ENCODE measurements around the gene KLF11.
"Not testable (repeated sequence)": the region's sequence is repeated elsewhere in the genome, so short reads cannot be mapped to it uniquely, and the experiment has no call there.

The KLF11 gene

DNA sequence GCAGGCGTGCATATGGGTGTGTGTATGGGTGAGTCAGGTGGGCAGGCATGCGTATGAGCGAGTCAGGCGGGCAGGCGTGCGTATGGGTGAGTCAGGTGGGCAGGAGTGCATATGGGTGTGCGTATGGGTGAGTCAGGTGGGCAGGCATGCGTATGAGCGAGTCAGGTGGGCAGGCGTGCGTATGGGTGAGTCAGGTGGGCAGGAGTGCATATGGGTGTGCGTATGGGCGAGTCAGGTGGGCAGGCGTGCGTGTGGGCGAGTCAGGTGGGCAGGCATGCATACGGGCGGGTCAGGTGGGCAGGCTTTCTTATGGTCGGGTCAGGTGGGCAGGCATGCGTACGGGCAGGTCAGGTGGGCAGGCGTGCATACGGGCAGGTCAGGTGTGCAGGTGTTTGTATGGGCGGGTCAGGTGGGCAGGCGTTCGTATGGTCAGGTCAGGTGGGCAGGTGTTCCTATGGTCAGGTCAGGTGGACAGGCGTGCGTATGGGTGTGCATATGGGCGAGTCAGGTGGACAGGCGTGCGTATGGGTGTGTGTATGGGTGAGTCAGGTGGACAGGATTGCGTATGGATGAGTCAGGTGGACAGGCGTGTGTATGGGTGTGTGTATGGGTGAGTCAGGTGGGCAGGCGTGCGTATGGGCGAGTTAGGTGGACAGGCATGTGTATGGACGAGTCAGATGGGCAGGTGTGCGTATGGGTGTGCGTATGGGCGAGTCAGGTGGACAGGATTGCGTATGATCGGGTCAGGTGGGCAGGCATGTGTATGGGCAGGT is 28.7 kb upstream of the KLF11 start:
- DNase-seq (ENCODE audit: low read depth in 2 of 2), result no peak
- TF ChIP-seq, protein P1, sequence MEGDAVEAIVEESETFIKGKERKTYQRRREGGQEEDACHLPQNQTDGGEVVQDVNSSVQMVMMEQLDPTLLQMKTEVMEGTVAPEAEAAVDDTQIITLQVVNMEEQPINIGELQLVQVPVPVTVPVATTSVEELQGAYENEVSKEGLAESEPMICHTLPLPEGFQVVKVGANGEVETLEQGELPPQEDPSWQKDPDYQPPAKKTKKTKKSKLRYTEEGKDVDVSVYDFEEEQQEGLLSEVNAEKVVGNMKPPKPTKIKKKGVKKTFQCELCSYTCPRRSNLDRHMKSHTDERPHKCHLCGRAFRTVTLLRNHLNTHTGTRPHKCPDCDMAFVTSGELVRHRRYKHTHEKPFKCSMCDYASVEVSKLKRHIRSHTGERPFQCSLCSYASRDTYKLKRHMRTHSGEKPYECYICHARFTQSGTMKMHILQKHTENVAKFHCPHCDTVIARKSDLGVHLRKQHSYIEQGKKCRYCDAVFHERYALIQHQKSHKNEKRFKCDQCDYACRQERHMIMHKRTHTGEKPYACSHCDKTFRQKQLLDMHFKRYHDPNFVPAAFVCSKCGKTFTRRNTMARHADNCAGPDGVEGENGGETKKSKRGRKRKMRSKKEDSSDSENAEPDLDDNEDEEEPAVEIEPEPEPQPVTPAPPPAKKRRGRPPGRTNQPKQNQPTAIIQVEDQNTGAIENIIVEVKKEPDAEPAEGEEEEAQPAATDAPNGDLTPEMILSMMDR (IDR thresholded peaks at IDR 0.05; ENCODE audit: low read depth, low read length), result no peak
- H3K4me3 ChIP-seq (replicated peaks in 1 of 2; ENCODE audit: low read depth in 2 of 2, low read length in 2 of 2), result no peak overlapping the region

GRCh38 chr2:10015376-10015989 is 27.9 kb upstream of the KLF11 start:
- not testable (repeated sequence) for H3K4me3 ChIP-seq (replicated peaks in 1 of 2; ENCODE audit: low read depth in 2 of 2, low read length in 2 of 2); DNase-seq (ENCODE audit: low read depth in 2 of 2)

GRCh38 chr2:10016001-10016801 is 27.1 kb upstream of the KLF11 start:
- TF ChIP-seq, protein P1 (IDR thresholded peaks at IDR 0.05; ENCODE audit: low read depth, low read length), result no peak
- H3K4me3 ChIP-seq (replicated peaks in 1 of 2; ENCODE audit: low read depth in 2 of 2, low read length in 2 of 2), result no peak overlapping the region

GRCh38 chr2:10016802-10017258 is 26.5 kb upstream of the KLF11 start:
- TF ChIP-seq, protein P1 (IDR thresholded peaks at IDR 0.05; ENCODE audit: low read depth, low read length), result no peak
- H3K4me3 ChIP-seq (replicated peaks in 1 of 2; ENCODE audit: low read depth in 2 of 2, low read length in 2 of 2), result no peak overlapping the region
- no peak for DNase-seq (ENCODE audit: low read depth in 2 of 2)

More at GRCh38 chr2:10016001-10016801, 27.1 kb upstream of the KLF11 start:
- no peak for DNase-seq (ENCODE audit: low read depth in 2 of 2)

DNA sequence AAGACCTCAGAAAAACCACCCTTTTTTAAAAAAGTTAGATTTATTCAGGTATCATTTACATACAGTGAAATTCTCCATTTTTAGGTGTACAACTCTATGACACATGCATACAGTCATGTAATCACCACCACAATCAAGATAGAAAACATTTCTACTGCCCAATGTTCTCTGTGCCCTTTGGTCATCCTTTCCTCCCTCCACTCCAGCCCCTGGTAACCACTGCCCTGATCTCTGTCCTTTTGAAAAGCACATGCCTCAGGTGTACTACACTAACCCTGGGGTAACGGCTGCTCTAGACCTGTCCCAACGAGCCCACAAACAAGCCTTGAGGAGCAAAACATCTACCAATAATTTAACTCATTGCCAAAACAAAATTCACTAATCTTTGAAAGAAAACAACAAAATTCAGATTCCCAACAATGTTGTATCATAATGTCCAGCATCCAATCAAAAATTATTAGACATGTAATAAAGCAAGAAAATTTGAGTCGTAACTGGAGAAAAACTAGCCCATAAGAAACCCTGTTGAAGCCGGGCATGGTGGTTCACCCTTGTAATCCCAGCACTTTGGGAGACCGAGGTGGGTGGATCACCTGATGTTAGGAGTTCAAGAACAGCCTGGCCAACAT is 25.9 kb upstream of the KLF11 start:
- no peak for DNase-seq (ENCODE audit: low read depth in 2 of 2)
- no peak overlapping the region for H3K4me3 ChIP-seq (replicated peaks in 1 of 2; ENCODE audit: low read depth in 2 of 2, low read length in 2 of 2)
- TF ChIP-seq, protein P1 (IDR thresholded peaks at IDR 0.05; ENCODE audit: low read depth, low read length), result no peak

DNA sequence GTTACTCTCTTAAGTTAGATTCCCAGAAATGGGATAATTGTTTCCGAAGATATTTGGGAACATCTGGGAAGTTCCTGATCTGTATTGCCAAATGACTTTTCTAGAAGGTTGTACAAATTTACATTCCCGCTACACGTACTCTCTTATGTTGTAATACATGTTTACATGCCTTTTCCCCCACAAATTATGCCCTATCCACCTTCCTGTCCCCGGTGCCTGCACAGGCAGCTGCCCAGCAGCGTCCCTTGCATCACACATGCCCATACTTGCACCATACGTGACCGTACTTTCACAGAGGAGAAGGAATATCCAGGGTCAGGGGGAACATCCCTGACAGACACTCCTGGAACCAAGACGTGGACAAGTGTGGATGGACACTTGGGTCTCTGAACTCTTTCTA is 24.2 kb upstream of the KLF11 start:
- no peak for DNase-seq (ENCODE audit: low read depth in 2 of 2)
- TF ChIP-seq, protein P1 (IDR thresholded peaks at IDR 0.05; ENCODE audit: low read depth, low read length), result no peak
- H3K4me3 ChIP-seq (replicated peaks in 1 of 2; ENCODE audit: low read depth in 2 of 2, low read length in 2 of 2), result no peak overlapping the region

All from cardiac fibroblast (primary cell).